Colonic mucosa (tissue), 4 donors: ENCODE data around the gene TFB2M. TPM values are rescaled to one million over a fixed set of nuclear protein-coding genes. Genes with fewer than 3 reads are reported as not detected.
A peak's percentile ranks its signal among the peaks of the same experiment; 100 is the strongest.

ENCODE experiments used
- DNase-seq: peaks from one replicate; pipeline ENCODE4 v3.0.0-alpha.2; 2020
- H3K27ac ChIP-seq: fragments of 200-600 bp; one replicate; pipeline ENCODE4 v1.8.0; 2021
- H3K27me3 ChIP-seq: fragments of 200-600 bp; one replicate; pipeline ENCODE4 v1.8.0; 2021
- H3K36me3 ChIP-seq: fragments of 200-600 bp; one replicate; pipeline ENCODE4 v1.8.0; 2021
- H3K4me1 ChIP-seq: fragments of 200-600 bp; one replicate; pipeline ENCODE4 v1.8.0; 2021; ENCODE audit warnings: mild to moderate bottlenecking
- H3K4me3 ChIP-seq: fragments of 200-600 bp; one replicate; pipeline ENCODE4 v1.8.0; 2021
- H3K9ac ChIP-seq, 2 donors: one replicate each; pipeline ENCODE4 v1.7.0; 2013; ENCODE audit warnings: control low read depth in 2 of 2, low read depth in 2 of 2, low read length in 2 of 2
- H3K9me3 ChIP-seq: fragments of 200-600 bp; one replicate; pipeline ENCODE4 v1.8.0; 2021
- CTCF ChIP-seq: fragments of 200-600 bp; IDR thresholded peaks from one replicate; pipeline ENCODE4 v1.8.0; 2022; ENCODE audit warnings: antibody characterized with exemption, mild to moderate bottlenecking
- intact Hi-C: fragments of 100-400 bp; cut with DNase I; formaldehyde crosslinking; loops from one replicate; pipeline ENCODE4 v1.14.1; 2022
- total RNA-seq, 2 donors: library from RNA; stranded (reverse); fragmentation: NEBNext Ultra II Directional in 1 of 2; extraction: Animal tissue kit (Norgen Biotek cat#: 25700) in 1 of 2; gene quantifications; one replicate each; pipeline ENCODE4 v1.2.1, GENCODE V29; 2021
- donor health status: healthy.
- donor health status: DM: no; HTN: no; CAD: no.
- donor health status: DM: no; HTN: no; CAD: no.

TFB2M gene
- total RNA-seq, 2 donors from 2014 or later = 11.3 to 14.0 TPM

- Histone ChIP-seq H3K9me3 (no peaks in the 10 kb centered on the region), H3K36me3 (no peaks in the 10 kb centered on the region), H3K4me3 (no peak overlapping the region), H3K27me3 (no peaks in the 10 kb centered on the region), H3K27ac (no peak overlapping the region), H3K4me1 (no peaks in the 10 kb centered on the region), H3K9ac (no peak overlapping the region)
- no peak for TF ChIP-seq CTCF
- DNase-seq = no peak
- intact Hi-C loops = no loop called here
These were observed 36.1 kb upstream of the TFB2M start for GRCh38 chr1:246602194-246602593.

GRCh38 chr1:246600579-246600978 is 34.5 kb upstream of the TFB2M start:
- Histone ChIP-seq H3K27ac (no peak overlapping the region), H3K9ac (no peak overlapping the region), H3K4me3 (no peak overlapping the region), H3K36me3 (no peaks in the 10 kb centered on the region), H3K27me3 (no peaks in the 10 kb centered on the region), H3K9me3 (no peaks in the 10 kb centered on the region), H3K4me1 (no peaks in the 10 kb centered on the region)
- no peak for DNase-seq
- no peak for TF ChIP-seq CTCF
- intact Hi-C loops = no loop called here

GRCh38 chr1:246599315-246599714 is 33.3 kb upstream of the TFB2M start:
- Histone ChIP-seq H3K4me1 (no peaks in the 10 kb centered on the region), H3K9ac (no peak overlapping the region), H3K36me3 (no peaks in the 10 kb centered on the region), H3K27me3 (no peaks in the 10 kb centered on the region), H3K27ac (no peak overlapping the region), H3K4me3 (no peak overlapping the region), H3K9me3 (no peaks in the 10 kb centered on the region)
- intact Hi-C loops = no loop called here
- no peak for TF ChIP-seq CTCF
- no peak for DNase-seq

GRCh38 chr1:246597971-246598370 is 31.9 kb upstream of the TFB2M start:
- Histone ChIP-seq H3K27me3 (no peaks in the 10 kb centered on the region), H3K4me3 (no peak overlapping the region), H3K9ac (no peak overlapping the region), H3K27ac (peak overlapping the region; percentile 34), H3K4me1 (no peaks in the 10 kb centered on the region), H3K9me3 (no peaks in the 10 kb centered on the region), H3K36me3 (no peaks in the 10 kb centered on the region)
- TF ChIP-seq CTCF = no peak
- intact Hi-C loops = no loop called here
- no peak for DNase-seq

GRCh38 chr1:246597340-246597739 is 31.3 kb upstream of the TFB2M start:
- no peak for TF ChIP-seq CTCF
- intact Hi-C loops = no loop called here
- H3K4me1 ChIP-seq = no peaks in the 10 kb centered on the region
- H3K36me3 ChIP-seq = no peaks in the 10 kb centered on the region
- peak; percentile 85 for DNase-seq
- peak overlapping the region in 1 of 2 donors; percentile 23 for H3K9ac ChIP-seq
- H3K4me3 ChIP-seq = no peak overlapping the region
- no peaks in the 10 kb centered on the region for H3K9me3 ChIP-seq
- H3K27ac ChIP-seq = peak overlapping the region; percentile 34
- no peaks in the 10 kb centered on the region for H3K27me3 ChIP-seq

- DNase-seq = no peak
- no peak overlapping the region for H3K9ac ChIP-seq
- no peaks in the 10 kb centered on the region for H3K27me3 ChIP-seq
- no peak overlapping the region for H3K4me3 ChIP-seq
- no peak for TF ChIP-seq CTCF
- intact Hi-C loops = no loop called here
- H3K36me3 ChIP-seq = no peaks in the 10 kb centered on the region
- no peak overlapping the region for H3K27ac ChIP-seq
- no peaks in the 10 kb centered on the region for H3K4me1 ChIP-seq
- no peaks in the 10 kb centered on the region for H3K9me3 ChIP-seq
These were observed 29.1 kb upstream of the TFB2M start for GRCh38 chr1:246595146-246595545.
